ENCODE data around the gene CLEC1B.

DNA sequence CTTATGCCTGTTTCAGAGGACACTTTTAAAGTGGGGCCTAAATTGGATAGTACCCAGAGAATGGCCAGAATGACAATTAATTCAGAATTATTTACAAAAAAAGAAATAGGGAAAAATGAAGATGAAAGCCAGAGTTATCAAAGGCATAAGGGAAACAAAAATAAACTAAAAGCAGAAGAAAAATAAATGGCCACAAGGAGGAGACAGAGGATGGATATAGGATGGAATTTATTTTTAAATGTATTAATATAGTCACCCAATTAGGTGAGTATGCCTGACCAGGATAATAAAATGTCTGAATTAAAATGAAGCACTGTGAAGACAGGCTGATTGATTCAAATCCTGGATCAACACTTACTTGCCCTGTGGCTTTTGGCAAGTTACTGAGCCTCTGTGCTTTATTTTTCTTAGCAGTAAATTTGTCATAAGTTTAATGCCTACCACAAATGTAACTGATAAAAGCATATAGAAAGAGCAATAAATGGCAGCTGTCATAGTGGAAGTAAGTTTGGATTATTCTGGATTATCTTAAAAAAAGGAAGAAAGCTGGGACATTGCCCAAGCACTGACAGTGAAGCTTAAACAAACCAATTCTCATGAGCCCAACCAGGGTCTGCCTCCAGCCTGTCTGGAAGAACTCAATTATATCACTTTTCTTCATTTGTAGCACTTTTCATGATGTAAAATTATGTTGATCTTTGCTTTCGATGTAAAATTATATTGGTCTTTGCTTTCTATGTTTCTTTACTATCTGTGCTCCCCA is 35.0 kb upstream of the CLEC1B start:
- no peak for TF ChIP-seq POLR2A (IDR thresholded peaks at IDR 0.05)
- TF ChIP-seq, protein P1, sequence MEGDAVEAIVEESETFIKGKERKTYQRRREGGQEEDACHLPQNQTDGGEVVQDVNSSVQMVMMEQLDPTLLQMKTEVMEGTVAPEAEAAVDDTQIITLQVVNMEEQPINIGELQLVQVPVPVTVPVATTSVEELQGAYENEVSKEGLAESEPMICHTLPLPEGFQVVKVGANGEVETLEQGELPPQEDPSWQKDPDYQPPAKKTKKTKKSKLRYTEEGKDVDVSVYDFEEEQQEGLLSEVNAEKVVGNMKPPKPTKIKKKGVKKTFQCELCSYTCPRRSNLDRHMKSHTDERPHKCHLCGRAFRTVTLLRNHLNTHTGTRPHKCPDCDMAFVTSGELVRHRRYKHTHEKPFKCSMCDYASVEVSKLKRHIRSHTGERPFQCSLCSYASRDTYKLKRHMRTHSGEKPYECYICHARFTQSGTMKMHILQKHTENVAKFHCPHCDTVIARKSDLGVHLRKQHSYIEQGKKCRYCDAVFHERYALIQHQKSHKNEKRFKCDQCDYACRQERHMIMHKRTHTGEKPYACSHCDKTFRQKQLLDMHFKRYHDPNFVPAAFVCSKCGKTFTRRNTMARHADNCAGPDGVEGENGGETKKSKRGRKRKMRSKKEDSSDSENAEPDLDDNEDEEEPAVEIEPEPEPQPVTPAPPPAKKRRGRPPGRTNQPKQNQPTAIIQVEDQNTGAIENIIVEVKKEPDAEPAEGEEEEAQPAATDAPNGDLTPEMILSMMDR (IDR thresholded peaks at IDR 0.05), result peak in 4 of 6 experiments; percentile 58 to 76 (median 64)

Measured in esophagus squamous epithelium (tissue), 4 donors.